ENCODE measurements around the gene HINFP.

The HINFP gene, protein sequence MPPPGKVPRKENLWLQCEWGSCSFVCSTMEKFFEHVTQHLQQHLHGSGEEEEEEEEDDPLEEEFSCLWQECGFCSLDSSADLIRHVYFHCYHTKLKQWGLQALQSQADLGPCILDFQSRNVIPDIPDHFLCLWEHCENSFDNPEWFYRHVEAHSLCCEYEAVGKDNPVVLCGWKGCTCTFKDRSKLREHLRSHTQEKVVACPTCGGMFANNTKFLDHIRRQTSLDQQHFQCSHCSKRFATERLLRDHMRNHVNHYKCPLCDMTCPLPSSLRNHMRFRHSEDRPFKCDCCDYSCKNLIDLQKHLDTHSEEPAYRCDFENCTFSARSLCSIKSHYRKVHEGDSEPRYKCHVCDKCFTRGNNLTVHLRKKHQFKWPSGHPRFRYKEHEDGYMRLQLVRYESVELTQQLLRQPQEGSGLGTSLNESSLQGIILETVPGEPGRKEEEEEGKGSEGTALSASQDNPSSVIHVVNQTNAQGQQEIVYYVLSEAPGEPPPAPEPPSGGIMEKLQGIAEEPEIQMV

DNA sequence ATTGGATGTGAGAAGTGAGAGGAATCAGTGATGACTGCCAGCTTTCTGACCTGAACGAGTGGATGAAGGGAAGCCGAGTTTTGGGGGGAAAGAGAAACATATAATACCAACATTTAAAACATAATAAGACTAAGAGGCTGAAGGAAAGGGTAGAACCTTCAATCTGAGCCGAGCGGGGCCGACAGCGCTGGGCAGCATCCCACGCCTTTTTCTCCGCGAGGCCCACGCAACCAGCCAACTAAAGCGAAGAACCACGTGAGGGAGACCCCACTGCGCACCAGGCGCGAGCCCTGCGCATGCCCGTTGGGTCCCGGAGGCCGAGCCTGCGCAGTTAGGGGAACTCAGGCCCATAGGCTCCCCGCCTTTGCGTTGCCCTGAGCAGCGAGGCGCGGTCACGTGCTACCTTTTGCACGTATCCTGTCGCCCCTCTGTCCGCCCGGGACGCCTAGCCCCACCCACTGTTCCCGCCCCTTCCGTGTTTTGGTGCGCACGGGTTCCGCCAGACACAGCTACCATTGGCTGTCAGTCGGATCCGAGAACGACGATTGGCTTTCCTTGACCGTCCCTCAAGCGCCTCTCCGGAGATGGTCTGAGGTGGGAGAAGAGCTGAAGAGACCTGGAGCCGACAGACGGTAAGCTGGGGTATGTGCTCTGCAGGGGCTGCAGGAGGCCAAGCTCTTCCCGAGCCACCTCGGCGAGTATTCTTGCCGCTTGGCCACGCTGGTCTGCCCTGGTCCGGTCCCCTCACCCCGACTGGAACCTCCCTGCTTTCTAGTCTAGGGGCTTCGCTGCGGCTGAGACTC is at the start of gene HINFP:
Gene HINFP (plus strand): TSS at position 573 of the 803 bp plus-strand sequence. CDS start 5,365 bp downstream, outside the sequence.
- peak; percentile 96 for DNase-seq

DNA sequence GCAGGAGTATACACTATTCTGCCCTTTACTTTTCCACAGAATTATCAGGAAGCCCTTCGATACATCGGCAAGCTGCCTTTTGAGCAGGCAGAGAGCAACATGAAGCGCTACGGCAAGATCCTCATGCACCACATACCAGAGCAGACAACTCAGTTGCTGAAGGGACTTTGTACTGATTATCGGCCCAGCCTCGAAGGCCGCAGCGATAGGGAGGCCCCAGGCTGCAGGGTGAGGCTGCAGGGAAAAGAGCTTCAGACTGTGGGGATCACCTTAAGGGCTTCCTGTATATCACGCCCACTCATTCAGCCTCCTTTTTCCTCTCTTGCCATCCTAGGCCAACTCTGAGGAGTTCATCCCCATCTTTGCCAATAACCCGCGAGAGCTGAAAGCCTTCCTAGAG is 43.5 kb upstream of the HINFP start:
- DNase-seq: no peak

DNA sequence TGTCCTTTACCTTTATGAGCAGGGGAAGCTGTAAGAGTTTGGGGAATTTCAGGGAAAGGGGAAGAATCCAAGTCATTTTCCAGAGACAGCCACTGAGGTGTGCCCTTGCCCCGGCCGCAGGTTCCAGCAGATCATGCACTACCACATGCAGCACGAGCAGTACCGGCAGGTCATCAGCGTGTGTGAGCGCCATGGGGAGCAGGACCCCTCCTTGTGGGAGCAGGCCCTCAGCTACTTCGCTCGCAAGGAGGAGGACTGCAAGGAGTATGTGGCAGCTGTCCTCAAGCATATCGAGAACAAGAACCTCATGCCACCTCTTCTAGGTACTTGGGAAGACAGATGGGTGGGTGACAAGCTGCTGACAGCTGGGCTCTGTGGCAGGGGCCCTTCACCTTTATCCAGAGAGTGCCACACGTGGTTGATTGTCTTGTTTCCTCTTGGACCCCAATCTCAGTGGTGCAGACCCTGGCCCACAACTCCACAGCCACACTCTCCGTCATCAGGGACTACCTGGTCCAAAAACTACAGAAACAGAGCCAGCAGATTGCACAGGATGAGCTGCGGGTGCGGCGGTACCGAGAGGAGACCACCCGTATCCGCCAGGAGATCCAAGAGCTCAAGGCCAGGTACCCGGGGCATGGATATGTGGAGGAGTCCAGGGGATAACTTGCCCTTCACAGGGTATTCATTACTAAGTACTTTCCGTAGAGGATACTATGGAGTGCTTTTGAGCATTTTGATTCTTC is 42.5 kb upstream of the HINFP start:
- no peak for DNase-seq

DNA sequence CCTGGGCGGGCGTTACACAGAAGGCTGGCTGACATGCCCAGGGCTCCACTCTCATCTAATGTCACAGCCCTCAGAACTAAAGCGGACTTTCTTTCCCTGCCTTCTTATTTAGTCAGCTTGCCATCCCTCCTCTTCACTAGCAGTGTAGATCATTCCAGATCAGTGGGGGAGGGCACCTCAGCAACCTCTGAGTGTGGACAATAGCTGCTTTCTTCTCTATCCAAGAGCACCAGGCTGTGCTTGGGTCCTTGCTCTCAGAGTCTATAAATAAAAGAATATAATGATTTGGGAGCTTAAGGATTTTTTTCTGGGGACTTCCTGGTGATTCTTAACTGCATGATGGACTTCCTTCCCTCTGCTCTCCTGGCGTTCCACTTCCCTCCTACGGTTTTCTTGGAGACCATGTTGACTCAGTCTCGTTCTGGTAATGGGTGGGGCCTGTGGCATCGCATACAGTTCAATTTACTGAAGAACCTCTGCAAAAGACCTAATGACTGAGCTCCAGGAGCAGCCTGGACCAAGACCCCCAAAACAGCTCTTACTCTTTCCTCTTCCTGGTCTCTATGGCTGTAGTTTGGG is 39.6 kb upstream of the HINFP start:
- no peak for DNase-seq

DNA sequence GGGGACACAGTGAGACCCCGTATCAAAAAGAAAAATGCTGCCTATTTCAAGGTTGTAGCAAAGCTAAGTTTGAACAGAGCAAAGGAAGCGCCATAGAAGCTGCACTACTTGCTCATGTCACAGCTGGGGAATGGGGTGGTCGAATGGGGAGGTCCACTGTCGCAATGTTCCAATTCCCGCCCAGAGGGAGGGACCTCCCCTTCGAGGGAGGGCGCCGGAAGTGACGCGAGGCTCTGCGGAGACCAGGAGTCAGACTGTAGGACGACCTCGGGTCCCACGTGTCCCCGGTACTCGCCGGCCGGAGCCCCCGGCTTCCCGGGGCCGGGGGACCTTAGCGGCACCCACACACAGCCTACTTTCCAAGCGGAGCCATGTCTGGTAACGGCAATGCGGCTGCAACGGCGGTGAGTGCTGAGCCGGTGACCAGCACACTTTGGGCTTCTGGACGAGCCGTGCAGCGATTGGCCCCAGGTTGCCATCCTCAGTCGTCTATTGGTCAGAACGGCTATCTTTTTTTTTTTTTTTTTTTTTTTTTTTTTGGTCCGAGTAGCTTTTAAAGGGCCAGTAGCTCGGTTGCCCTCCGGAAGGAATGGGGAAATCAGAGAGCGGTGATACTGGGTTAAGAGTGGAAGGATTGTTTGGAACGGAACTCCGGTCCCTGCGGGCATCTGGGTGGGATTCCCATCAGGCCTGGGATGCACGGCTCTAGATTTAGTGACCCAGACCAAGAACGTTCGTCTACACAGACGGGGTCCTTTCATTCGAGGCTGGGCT is 36.5 kb upstream of the HINFP start, which contains the start of gene HMBS:
Gene HMBS (plus strand): TSS at position 219 of the 774 bp plus-strand sequence. CDS start 153 bp downstream, at position 372.
- DNase-seq: peak; percentile 72

DNA sequence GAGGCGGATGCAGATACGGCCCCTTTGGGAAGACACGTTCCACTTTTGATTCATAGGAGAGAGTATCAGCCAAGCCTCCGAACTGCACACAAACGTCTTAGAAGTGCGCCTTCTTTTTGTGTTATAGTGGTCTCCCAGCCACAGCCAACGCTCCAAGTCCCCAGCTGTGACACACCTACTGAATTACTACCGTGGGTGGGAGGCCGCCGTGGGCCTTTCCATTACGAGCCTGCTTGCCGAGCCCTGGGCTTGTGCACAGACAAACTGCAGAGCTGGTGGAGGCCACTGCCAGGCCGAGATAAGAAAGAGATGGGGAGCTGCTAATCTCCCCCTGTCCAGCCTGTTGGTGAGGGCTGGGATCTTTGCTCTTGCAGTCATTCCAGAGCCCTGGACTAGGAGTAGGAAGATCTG is 35.9 kb upstream of the HINFP start:
- DNase-seq: no peak

DNA sequence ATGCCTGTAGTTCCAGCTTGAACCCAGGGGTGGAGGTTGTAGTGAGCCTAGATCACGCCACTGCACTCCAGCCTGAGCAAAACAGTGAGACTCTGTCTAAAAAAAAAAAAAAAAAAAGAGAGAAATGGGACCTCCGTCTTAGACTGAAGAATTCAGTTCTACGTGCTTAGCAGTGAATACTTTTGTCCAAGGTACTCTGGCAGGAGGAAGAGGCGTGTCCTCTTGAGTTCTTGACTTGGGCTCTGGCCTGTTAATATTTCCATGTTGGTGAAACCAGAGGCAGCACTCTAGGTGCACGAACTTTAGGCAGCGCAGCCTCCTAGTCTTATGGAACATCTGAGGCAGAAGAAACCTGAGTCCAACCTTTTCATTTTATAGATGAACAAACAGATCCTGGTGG is 34.3 kb upstream of the HINFP start:
- DNase-seq: no peak

DNA sequence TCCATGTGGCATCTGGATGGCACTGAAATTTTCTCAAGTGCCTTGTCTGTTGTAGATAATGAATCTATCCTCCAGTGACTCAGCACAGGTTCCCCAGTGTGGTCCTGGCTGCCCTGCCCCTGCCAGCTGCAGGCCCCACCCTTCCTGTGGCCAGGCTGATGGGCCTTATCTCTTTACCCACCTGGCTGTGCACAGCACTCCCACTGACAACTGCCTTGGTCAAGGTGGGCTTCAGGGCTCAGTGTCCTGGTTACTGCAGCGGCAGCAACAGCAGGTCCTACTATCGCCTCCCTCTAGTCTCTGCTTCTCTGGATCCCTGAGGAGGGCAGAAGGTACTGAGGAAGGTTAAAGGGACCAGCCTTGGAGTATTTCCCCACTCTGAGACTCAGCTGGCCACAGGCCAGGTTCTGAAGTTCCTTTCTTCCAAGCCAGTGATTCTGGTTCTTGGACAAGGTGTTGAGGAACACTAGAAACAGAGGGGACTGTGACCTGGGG is 33.6 kb upstream of the HINFP start:
- DNase-seq: no peak

DNA sequence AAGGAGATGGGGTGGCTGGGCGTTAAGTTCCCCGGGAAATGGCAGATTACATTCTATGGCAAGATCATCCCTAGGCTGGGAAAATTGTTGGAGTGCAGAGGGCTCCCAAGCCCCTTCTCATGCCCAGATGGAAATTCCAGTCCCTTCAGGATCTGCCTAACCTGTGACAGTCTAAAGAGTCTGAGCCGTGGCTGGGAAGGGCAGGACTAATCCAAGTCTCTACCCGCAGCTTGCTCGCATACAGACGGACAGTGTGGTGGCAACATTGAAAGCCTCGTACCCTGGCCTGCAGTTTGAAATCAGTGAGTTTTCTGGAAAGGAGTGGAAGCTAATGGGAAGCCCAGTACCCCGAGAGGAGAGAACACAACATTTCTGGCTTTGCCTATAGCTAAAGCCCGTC is 33.0 kb upstream of the HINFP start:
- DNase-seq: no peak

DNA sequence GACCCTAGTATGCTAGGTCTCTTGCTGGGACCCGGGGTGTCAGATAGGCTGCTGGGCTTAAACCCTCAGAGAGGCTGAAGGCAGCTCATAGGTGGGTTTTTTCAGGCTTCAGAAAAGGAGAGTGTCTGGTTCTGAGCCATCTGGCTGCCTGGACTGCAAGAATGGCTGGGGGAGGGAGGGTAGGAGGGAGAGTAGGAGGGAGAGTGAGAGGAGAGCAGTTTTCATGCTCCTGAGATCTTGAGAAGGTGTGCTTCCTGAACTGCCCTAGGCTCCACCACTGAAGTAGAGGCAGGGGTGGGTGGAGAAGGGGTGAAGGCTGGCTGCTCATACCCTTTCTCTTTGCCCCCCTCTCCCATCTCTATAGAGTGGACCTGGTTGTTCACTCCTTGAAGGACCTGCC is 32.1 kb upstream of the HINFP start:
- no peak for DNase-seq

DNA sequence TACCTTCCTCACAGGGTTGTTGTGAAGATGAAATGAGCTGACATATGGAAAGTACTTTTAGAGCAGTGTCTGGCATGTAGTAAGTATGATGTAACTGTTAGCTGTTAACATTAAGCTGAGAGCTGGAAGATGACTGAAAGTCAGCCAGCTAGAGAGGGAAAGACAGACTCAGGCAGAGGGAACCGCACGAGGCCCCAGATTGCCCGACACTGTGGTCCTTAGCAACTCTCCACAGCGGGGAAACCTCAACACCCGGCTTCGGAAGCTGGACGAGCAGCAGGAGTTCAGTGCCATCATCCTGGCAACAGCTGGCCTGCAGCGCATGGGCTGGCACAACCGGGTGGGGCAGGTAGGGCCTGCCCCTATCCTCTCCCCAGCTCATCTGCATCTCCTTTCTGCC is 30.2 kb upstream of the HINFP start:
- no peak for DNase-seq

DNA sequence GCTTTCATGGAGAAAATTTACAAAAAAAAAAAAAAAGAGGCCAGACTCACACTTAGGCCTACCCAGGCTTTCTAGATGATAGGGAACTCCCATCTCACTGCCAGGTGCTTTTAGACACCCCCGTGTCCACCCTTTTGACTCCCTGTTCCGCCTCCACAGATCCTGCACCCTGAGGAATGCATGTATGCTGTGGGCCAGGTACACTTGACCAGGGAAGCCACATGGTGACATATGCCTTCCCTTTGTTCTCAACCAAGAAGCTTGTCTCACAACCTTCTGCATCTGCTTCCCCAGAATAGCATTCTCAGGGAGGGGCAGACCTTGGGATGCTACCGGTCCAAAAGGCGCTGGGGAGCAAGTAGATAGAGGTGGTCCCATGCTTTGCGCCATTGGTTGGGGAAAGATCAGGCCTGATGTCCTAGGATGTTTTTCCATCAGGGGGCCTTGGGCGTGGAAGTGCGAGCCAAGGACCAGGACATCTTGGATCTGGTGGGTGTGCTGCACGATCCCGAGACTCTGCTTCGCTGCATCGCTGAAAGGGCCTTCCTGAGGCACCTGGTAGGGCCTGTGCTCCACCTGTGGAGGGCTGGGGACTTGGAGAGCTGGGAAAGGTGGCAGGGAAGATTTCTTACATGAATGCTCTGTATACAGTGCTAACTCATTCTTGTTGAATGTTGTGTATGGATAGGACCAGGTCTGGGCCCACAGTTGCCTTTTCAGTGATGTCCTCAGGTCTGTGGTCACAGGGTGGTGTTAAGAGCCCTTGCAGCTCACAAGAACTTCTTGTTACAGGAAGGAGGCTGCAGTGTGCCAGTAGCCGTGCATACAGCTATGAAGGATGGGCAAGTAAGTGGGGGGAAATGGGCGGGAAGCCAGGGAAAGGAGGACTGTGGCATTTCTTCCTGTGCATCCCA is 29.2 kb upstream of the HINFP start:
- no peak for DNase-seq

DNA sequence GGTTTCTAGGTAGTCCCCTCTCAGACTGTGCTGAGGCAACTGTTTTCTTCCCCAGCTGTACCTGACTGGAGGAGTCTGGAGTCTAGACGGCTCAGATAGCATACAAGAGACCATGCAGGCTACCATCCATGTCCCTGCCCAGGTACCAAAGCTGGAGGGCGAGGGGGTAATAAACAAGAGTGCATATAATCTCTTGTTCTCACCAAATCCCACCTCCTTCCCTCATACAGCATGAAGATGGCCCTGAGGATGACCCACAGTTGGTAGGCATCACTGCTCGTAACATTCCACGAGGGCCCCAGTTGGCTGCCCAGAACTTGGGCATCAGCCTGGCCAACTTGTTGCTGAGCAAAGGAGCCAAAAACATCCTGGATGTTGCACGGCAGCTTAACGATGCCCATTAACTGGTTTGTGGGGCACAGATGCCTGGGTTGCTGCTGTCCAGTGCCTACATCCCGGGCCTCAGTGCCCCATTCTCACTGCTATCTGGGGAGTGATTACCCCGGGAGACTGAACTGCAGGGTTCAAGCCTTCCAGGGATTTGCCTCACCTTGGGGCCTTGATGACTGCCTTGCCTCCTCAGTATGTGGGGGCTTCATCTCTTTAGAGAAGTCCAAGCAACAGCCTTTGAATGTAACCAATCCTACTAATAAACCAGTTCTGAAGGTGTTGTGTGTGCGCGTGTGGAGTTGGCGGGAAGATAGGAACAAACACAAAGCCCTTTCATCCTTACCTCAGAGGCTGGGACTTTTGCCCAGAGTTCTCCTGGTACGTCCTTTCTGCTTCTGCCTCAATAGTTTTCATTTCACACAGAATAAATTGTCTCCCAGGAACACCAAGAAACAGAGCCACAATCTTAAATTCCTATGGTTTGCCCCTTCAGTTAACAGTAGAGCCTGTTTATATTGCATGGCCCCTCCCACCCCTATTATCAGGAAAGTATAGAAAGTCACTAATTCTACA is 28.2 kb upstream of the HINFP start:
- DNase-seq: no peak

DNA sequence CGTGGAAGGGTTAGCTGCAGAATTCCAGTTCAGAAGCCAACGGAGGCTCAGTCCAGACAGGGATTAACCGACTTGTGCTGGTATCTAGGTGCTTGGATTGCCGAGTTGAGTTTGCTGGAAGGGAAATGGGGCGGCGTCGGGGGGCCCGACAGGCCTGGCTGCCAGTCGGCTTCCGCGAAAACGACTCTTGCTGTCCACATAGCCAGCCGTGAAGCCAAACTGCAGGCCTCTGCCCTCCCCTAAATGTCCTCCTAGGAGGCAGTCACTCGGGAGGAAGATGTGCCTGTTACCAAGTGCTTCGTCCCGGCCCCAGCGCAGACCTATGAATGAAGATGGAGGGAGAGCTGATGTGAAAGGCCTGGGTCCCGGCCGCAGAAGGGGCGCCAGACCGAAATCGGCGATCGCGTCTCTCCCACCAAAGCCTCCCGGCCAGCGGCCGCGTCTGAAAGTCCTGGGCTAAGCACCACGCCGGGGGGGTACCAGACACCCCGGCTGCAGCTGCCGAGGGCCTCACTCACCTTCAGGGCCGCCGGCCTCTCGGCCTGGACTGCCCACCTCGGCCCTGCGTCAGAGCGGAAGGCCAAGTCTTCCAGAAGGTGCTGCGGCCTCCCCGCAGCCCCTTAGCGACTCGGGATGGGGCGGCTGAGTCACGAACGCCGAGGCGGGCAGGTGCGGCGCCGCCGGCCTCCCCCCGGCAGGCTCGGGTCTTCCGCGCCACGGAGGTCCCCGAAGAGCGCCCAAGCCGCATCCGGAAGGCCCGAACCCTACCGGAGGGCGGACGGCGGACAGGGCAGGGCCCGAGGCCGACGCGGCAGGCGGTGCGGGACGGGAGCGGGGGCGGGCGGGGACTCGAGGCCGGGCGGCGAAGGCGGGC is 27.2 kb upstream of the HINFP start:
- DNase-seq: no peak

DNA sequence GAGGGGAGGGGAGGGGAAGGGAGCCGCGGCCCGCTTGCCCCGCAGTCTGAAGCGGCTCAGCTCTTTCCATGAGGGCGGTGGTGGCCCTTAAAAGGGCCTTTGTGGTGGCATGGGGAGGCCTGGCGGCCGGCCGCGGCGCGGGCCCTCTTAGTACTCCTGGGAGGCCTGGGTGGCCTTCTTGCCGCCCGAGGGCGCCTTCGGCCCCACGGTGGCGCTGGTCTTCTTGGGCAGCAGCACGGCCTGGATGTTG is 26.6 kb upstream of the HINFP start:
- DNase-seq: no peak

DNA sequence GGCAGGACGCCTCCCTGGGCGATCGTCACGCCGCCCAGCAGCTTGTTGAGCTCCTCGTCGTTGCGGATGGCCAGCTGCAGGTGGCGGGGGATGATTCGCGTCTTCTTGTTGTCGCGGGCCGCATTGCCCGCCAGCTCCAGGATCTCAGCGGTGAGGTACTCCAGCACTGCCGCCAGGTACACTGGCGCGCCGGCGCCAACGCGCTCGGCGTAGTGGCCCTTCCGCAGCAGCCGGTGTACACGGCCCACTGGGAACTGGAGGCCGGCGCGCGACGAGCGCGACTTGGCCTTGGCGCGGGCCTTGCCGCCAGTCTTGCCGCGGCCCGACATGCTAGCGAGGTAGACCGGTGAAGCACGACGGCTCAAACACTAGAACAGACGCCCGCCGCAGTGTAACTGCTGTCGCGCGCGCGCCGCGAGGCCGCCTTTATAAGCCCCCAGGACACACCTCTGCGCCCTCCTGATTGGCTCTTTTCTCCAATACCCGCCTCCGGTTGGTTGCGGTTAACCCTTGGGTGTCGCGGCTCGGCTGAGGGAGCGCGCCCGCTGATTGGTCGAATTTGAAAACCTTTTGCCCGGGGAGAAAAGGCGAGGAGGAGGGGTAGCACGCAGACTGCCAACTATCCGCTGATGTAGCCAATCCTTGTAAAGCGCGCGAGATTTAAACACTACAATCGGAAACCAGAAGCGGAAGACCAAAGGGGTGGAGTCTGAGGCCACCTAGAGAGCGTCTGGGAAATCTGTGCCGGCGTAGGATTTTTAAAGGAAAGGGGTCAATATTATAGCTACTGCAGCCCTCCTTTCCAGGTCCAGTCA is 26.1 kb upstream of the HINFP start:
- DNase-seq: peak; percentile 97

DNA sequence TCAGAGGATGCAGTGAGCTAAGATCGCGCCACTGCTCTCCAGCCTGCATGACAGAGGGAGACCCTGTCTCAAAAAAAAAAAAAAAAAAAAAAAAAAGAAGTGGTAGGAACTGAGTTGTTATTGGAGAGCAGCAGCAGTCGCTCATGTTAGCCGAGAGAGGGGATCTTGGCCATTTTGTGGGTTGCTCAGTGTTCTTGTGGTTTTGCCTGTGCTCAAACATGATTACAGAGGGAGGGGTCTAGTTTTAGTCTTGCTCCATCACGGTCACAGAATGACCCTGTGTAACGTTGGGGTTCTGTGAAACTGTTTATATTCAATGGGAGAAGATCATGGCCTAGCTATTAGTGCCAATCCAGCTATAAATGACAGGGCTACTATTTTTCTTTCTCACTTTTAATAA is 21.7 kb upstream of the HINFP start:
- no peak for DNase-seq
